Measurements from ENCODE around the gene CSNK2A3.
"Not testable (repeated sequence)": the region's sequence is repeated elsewhere in the genome, so short reads cannot be mapped to it uniquely, and the experiment has no call there.

CSNK2A3 gene

DNA sequence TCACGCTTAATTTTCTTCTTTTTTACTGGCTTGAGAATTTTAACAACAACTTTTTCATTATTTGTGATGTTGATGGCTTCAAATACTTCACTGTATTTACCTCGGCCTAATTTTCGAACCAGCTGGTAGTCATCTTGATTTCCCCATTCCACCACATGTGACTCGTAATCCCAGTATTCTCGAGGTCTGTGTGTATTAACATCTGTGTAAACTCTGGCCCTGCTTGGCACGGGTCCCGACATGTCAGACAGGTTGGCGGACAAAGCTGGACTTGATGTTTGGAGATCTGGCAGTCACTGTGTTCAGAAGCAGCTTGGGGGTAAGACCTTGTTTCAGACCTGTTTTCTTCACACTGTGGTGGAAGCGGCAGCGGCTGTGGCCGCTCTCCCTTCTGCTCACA lies at the start of gene CSNK2A3:
Gene CSNK2A3 (minus strand): TSS at position 373 of the 400 bp plus-strand sequence. CDS start 131 bp downstream, at position 242.
- not testable (repeated sequence) for DNase-seq

GRCh38 chr11:11401960-11402535 lies 49.0 kb upstream of the CSNK2A3 start:
- DNase-seq, result no peak

GRCh38 chr11:11400635-11401232 lies 47.7 kb upstream of the CSNK2A3 start:
- DNase-seq, result no peak

GRCh38 chr11:11400121-11400520 lies 47.1 kb upstream of the CSNK2A3 start:
- DNase-seq, result no peak

GRCh38 chr11:11397781-11398180 lies 44.7 kb upstream of the CSNK2A3 start:
- DNase-seq, result no peak

DNA sequence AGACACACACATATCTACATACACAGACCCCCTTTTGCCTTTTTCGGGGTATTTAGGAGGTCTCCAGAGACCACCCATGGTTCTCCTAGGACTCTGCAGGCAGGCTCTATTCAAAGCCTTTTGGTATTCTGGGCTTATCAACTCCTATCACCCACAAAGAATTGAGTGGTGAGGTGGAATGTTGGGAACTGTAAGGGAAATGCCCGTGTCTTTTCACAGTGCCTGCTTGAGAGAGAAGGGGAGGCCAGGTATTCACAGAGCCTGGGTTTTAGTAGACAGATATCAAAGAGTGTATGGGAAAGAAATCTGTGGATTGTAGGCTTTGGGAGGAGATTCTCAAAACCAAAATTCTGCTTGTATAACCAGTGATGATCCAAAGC lies 44.0 kb upstream of the CSNK2A3 start:
- DNase-seq, result no peak

GRCh38 chr11:11396301-11397035 lies 43.4 kb upstream of the CSNK2A3 start:
- DNase-seq, result no peak

GRCh38 chr11:11395126-11395525 lies 42.1 kb upstream of the CSNK2A3 start:
- DNase-seq, result no peak

DNA sequence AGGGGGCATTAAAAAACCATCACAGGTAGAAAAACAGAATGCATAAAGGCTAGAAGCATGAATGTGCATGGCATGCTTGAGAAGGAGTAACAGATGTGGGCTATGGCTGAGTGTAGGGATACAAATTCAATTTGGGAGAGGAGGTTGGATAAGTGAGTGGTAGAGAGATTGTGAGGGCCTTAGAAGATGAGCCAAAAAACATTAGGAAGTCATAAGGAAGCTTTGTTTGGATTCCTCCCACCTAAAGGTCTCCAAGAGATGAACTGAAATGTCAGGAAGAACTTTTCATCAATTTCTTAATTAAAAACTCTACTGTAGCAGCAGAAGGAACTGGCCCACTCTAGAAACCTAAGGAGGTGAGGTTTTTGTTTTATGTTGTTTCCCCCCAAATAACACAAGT lies 41.2 kb upstream of the CSNK2A3 start:
- DNase-seq, result no peak

DNA sequence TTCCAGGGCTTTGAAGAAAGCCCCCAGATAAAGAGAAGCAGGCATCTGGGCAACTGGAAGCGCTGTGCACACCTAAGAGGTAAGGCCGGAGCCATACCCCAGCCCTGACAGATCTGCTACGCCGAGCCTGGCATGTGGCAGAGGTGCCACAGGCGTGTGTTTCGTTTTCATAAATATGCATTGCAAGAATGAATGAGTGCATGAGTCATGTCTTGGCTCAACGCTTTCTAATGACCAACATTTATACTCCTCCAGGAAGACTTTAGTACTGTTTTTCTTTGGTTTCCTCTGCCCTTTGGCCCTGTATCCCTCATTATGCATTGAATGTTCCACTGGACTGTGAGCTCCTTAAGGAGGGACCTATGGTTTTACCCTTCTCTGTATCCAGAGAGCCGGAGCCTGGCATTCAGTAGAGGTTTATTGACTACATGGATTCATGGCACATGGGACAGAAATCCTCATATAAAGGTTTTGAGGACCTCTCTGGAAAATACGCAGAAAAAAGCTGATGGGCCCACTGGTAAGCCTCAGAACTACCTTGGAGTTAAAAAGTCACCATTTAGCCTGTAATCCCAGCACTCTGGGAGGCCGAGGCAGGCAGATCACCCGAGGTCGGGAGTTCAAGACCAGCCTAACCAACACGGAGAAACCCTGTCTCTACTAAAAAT lies 38.9 kb upstream of the CSNK2A3 start:
- no peak for DNase-seq

DNA sequence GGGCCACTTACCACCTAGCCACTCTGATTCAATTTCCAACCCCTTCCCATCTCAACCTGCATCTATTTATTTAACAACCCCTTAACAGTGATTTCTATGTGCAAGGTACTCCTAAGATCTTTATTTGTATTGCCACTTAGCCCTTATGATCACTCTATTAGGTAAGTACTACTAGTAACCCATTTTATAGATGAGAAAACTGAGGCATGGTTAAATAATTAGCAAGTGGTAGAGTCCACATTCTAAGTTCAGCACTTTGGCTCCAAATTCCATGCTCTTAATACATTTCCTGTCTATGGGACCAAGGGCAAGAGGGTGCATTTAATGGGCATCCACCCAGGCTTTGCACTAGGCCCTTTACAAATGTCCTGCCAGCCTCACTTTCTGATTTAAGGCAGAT lies 38.1 kb upstream of the CSNK2A3 start:
- DNase-seq, result no peak

DNA sequence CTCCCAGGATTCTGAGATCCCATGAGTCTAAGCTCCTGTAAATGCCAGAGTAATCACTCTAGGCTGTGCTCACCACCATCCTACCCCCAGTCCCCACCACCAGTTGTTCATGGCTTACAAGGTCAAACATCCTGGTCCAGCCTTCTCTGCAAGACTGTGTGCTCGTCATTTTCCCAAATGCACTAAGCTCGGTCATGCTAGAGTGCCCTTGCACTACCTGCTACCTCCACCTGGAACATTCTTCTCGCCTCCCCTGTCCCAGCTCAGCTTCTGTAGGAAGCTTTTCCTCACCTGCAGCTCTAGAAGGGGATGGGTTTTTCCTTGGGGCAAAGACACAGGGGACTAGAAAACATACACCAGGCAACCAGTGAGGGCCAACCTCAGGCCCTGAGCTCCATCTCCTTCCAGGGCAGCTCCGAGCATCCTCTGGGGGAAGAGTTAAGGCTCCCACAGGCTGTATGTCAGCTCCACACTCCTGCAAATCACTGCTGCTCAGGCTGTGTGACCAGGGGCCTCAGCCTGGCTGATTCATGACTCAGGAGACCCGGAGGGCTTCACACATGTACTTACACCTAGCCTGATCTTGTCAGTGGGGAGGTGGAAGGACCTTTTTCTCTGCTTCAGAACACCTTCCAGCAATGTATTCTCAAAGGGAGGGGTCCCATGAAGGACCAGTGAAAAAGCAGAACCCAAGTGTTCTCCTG lies 37.2 kb upstream of the CSNK2A3 start:
- DNase-seq, result no peak

DNA sequence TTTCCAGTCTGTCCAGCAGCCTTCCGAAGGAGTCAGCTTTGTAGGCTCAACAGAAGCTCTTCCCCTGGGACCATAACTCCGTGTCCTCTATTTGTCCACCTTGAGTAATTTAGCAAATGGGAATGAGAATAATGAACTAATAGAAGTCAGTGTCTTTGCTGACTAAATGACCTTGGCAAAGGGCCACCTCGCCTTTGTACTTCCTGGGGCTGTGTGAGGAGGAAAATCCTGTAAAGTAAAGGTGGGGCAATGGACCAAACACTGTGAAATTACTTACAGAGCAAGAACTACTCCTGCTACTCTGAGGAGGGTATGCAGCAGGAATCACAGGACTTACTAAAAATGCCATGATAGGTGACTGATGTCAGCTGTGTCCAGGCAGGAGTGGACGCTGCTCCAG lies 36.2 kb upstream of the CSNK2A3 start:
- no peak for DNase-seq

DNA sequence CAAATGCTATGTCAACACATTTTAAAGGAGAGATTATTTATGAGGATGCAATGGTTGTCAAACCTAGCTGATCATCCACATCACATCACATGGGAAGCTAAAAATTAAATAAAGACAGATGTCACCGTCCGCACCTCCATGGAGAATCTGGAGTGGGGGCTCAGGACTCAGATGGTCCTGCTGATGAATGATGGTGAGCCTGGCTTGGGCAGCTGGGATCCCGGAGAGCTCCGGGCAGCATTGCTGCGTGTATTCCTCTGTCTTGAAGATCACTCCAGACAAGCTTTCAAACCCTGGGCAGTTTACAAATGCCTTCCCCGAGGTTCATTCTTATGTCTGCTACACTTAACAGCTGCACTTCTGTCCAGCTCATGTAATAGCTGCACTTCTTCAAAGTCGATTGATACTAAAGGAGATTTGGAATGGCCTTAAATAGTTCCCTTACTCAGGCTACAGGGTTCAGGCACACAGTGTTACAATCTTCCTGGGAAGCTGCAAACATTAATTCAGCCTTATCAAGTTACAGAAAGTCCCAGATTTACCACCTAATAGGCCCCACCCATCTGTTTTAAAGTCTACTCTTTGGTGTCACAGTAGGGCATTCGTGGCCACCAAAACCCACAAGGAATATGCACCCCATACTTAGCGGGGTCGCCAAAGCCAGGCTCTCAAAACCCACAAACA lies 34.7 kb upstream of the CSNK2A3 start:
- DNase-seq, result no peak

GRCh38 chr11:11387207-11387606 lies 34.2 kb upstream of the CSNK2A3 start:
- DNase-seq, result no peak

DNA sequence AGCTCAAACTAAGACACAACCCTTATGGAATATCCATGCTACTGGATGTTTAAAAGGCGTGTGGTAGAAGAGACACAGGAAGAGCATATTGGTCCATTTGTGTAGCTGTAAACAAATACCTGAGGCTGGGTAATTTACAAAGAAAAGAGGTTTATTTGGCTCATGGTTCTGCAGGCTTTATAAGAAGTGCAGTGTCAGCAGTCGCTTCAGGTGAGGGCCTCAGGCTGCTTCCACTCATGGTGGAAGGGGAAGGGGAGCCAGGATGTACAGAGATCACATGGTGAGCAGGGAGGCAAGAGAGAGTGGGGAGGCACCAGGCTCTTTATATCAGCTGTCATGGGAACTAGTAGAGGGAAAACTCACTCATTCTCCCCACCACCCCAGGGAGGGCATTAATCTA lies 31.8 kb upstream of the CSNK2A3 start:
- DNase-seq, result no peak

GRCh38 chr11:11383995-11384394 lies 30.9 kb upstream of the CSNK2A3 start:
- DNase-seq, result no peak

DNA sequence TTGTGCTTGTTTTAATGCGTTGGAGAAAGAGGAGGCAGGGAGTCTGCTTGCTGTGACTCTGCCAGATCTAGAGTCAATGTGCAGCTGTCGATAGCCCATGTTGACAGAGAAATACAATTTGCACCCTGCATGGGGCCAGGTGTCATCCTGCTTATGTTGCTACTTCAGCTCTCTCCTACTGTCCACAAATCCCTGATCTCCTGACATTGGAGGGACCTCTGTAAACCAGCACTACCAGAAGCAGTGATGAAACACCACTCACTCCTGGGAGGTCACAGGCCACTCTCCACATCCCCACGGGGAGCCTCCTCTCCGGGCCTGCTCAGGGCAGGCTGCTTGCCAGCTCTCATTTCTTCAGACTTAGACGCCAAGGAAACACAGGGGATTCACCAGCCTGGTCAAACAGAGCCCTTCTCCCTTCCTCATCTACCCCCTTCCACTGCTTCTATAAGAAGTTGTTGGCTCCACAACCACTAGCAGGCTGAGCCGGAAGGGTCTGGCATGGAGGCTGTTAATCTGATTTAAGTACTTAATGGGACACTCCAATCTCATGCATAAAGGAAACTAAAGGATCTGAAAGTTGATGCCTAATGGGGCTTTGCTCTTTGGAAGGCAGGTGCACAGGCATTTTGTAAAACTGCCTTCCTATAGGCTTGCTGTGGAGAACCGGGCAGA lies 29.9 kb upstream of the CSNK2A3 start:
- no peak for DNase-seq

DNA sequence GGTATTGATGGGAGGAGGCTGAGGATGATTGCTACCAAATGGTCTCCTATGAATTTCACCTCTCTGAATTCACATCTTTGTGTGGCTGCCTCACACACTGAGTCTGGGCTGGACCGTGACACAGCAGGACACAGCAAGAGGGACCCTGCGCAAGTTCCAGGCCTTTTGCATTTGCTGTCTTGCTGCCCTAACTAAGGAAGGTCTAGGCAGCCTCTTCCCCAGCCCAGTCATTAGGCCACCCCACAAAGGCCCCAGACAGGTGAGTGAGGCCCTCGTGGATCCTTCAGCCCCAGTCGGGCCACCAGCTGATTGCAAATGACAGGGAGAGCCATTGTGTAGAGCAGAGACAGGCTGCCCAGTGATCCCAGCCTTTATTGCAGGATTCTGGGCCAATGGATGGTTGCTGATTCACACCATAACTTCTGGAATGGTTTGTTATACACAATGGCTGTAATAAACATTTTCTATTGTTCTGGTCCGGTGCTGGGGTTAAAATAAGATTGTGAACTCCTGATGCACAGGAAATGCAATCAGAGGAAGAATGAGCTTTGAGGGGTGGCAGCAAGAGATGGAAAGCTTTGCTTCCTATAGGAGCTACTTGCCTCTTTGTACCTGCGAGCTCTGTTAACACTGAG lies 28.5 kb upstream of the CSNK2A3 start:
- no peak for DNase-seq

DNA sequence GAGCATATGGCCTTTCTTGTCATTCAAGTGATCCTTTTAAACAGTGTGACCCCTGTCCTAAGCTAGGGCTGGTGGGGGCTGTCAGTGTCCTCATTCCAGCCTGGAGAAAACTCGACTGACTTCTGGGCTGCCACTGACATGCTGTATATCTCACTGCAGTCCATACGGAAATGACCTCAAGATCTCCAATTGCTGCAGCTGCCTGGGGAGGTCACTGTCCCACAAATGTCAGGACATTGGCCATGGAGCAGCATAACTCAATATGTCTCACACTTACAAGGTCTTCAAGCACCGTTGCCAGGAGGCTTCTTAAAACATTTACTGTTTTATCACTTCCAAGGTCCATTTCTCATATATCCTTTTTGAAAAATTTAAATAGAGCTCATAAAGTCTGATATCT lies 27.8 kb upstream of the CSNK2A3 start:
- DNase-seq, result no peak

DNA sequence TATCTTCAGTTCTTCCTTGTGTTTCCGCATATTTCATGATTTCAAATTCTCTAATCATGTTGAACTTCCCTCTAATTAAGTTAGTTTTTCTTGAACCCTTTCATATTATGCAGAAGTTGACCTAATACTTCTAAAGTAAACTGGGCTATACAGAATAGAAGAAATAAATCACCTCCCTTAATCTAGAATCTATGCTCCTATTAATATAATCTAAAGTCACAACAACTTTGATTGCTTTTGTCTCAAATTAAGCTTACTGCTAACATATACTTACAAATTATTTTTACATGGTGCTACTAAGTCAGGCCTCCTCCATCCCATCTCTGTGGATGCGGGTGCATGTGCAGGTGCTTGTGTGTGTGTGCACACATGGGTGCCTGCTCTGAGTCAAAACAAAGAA lies 27.3 kb upstream of the CSNK2A3 start:
- no peak for DNase-seq

GRCh38 chr11:11379661-11380060 lies 26.6 kb upstream of the CSNK2A3 start:
- no peak for DNase-seq

Measured in CD4-positive, alpha-beta T cell treated with Interleukin-6 for 4 hours (primary cell).